ENCODE results near the gene MYO3A.

Gene MYO3A

DNA sequence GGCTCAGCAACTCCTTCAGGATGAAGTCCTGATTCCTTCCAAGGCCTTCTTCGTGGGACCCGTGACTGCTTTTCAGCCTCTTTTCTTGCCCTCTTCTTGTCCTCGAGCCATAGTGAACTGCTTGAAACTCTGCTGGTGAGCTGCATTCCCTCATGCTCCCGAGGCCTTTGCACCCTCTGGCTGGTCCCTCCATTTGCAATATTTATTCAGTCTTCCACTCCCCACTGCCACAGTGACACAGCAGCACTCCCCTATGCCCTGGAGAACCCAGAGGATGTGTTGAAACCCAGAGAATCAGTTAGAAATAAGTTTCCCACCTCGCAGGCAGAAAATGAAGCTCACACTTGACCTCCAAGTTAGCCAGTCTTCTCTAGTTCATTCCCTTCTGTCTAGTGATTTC, 260.2 kb downstream of the MYO3A start:
- Histone ChIP-seq H2AFZ (no peak overlapping the region), H3K9ac (no peak overlapping the region), H3K4me1 (no peaks in the 10 kb centered on the region), H3K9me3 (ENCODE audit: control insufficient read depth, low read length) (no peaks in the 10 kb centered on the region), H3K79me2 (no peaks in the 10 kb centered on the region), H3K4me3 (ENCODE audit: low read depth, low read length) (no peak overlapping the region), H3K4me2 (ENCODE audit: low read length) (no peak overlapping the region), H3K27ac (no peak overlapping the region), H3K36me3 (ENCODE audit: control insufficient read depth, insufficient read depth, low read length) (no peaks in the 10 kb centered on the region), H3K27me3 (ENCODE audit: control insufficient read depth, insufficient read depth, low read length) (no peaks in the 10 kb centered on the region)
- TF ChIP-seq, protein P1, sequence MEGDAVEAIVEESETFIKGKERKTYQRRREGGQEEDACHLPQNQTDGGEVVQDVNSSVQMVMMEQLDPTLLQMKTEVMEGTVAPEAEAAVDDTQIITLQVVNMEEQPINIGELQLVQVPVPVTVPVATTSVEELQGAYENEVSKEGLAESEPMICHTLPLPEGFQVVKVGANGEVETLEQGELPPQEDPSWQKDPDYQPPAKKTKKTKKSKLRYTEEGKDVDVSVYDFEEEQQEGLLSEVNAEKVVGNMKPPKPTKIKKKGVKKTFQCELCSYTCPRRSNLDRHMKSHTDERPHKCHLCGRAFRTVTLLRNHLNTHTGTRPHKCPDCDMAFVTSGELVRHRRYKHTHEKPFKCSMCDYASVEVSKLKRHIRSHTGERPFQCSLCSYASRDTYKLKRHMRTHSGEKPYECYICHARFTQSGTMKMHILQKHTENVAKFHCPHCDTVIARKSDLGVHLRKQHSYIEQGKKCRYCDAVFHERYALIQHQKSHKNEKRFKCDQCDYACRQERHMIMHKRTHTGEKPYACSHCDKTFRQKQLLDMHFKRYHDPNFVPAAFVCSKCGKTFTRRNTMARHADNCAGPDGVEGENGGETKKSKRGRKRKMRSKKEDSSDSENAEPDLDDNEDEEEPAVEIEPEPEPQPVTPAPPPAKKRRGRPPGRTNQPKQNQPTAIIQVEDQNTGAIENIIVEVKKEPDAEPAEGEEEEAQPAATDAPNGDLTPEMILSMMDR (IDR thresholded peaks at IDR 0.05): no peak

DNA sequence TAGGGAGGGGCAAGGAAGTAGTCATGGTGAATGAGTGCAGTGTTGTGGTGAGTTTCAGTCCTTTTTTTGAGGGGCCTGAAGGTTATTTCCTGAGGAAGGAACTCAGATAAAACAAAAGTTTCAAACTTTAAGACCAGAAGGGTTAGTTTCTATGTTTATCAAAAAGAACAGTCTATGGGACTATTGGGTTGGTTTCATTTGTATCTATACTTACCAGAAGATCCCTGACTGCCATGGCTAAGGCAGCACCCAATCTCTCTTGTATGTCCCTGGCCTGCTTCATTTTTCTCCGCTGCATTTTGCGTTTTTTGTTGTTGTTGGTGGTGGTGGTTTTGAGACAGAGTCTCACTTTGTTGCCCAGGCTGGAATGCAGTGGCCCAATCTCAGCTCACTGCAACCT, 263.2 kb downstream of the MYO3A start:
- H3K4me3 ChIP-seq (ENCODE audit: low read depth, low read length): no peak overlapping the region
- no peaks in the 10 kb centered on the region for H3K4me1 ChIP-seq
- no peak overlapping the region for H3K4me2 ChIP-seq (ENCODE audit: low read length)
- H3K79me2 ChIP-seq: no peaks in the 10 kb centered on the region
- no peak overlapping the region for H3K9ac ChIP-seq
- H2AFZ ChIP-seq: no peak overlapping the region
- TF ChIP-seq, protein P1 (IDR thresholded peaks at IDR 0.05): no peak
- H3K27me3 ChIP-seq (ENCODE audit: control insufficient read depth, insufficient read depth, low read length): no peaks in the 10 kb centered on the region
- H3K9me3 ChIP-seq (ENCODE audit: control insufficient read depth, low read length): no peaks in the 10 kb centered on the region
- H3K36me3 ChIP-seq (ENCODE audit: control insufficient read depth, insufficient read depth, low read length): no peaks in the 10 kb centered on the region
- no peak overlapping the region for H3K27ac ChIP-seq

DNA sequence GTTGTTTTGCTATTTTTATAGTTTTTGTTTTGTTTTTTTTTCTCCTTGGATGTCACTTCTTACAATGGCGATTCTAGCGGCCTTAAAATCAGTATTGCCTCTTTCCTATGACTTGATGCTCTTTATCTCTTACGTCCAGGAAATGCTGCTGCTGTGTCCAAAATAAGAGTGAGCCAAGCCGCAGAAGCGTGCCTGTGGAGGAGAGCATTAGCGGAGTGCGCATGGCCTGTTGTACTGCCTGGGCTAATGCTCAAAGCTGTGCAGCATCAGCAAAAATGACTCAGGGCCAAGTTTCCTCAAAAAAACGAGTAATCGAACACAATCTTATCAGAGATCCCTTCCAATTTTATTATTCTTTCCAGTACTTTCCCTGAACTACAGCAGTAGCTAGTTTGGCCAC, 264.1 kb downstream of the MYO3A start:
- Histone ChIP-seq H3K79me2 (no peaks in the 10 kb centered on the region), H3K4me1 (no peaks in the 10 kb centered on the region), H3K27ac (no peak overlapping the region), H2AFZ (no peak overlapping the region), H3K9ac (no peak overlapping the region), H3K9me3 (ENCODE audit: control insufficient read depth, low read length) (no peaks in the 10 kb centered on the region), H3K36me3 (ENCODE audit: control insufficient read depth, insufficient read depth, low read length) (no peaks in the 10 kb centered on the region), H3K27me3 (ENCODE audit: control insufficient read depth, insufficient read depth, low read length) (no peaks in the 10 kb centered on the region), H3K4me2 (ENCODE audit: low read length) (no peak overlapping the region), H3K4me3 (ENCODE audit: low read depth, low read length) (no peak overlapping the region)
- TF ChIP-seq, protein P1 (IDR thresholded peaks at IDR 0.05): no peak

DNA sequence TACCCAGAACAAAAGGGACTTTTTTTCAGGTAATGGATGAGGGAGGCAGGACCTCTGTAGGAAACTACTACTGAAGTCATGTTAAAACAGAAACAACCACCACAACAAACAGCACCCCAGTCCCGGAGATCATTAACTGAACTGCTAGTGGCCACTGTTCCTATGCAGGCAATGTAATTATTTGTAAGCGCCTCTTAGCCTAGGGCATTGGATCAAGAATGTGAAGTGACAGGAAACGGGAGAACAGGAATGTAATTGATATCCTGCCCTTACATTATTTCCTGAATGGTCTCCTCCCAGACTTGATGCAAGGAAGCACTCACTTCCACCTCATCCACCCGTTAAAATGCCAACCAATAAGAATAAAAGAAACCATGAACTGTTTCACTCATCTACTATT, 265.8 kb downstream of the MYO3A start:
- Histone ChIP-seq H3K79me2 (no peaks in the 10 kb centered on the region), H3K9ac (no peak overlapping the region), H3K4me2 (ENCODE audit: low read length) (no peak overlapping the region), H2AFZ (no peak overlapping the region), H3K4me1 (no peaks in the 10 kb centered on the region), H3K27ac (no peak overlapping the region), H3K36me3 (ENCODE audit: control insufficient read depth, insufficient read depth, low read length) (no peaks in the 10 kb centered on the region), H3K27me3 (ENCODE audit: control insufficient read depth, insufficient read depth, low read length) (no peaks in the 10 kb centered on the region), H3K9me3 (ENCODE audit: control insufficient read depth, low read length) (no peaks in the 10 kb centered on the region), H3K4me3 (ENCODE audit: low read depth, low read length) (no peak overlapping the region)
- TF ChIP-seq, protein P1 (IDR thresholded peaks at IDR 0.05): no peak

DNA sequence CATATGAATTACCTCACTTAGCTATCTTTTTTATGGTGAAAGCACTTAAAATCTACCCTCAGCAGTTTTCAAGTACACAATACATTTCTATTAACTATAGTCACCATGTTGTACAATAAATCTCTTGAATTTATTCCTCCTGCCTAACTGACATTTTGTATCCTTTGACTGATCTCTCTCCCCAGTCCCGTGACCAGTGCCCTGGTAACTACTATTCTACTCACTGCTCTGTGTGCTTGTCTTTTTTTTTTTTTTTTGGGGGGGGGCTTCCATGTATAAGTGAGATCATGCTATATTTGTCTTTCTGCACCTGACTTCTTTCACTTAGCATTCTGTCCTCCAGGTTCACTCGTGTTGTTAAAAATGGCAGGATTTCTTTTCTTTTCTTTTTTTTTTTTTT, 271.2 kb downstream of the MYO3A start:
- Histone ChIP-seq H3K9ac (no peak overlapping the region), H3K9me3 (ENCODE audit: control insufficient read depth, low read length) (no peaks in the 10 kb centered on the region), H3K27me3 (ENCODE audit: control insufficient read depth, insufficient read depth, low read length) (no peaks in the 10 kb centered on the region), H3K4me3 (ENCODE audit: low read depth, low read length) (no peak overlapping the region), H2AFZ (no peak overlapping the region), H3K36me3 (ENCODE audit: control insufficient read depth, insufficient read depth, low read length) (no peaks in the 10 kb centered on the region), H3K4me2 (ENCODE audit: low read length) (no peak overlapping the region), H3K4me1 (no peaks in the 10 kb centered on the region), H3K79me2 (no peaks in the 10 kb centered on the region), H3K27ac (no peak overlapping the region)
- TF ChIP-seq, protein P1 (IDR thresholded peaks at IDR 0.05): no peak

All from parathyroid adenoma (tissue), 2 donors.